Vagina (tissue), 2 donors: Measurements from ENCODE around the gene EDRF1.

ENCODE experiments used
- POLR2A ChIP-seq, 2 donors: fragments of 450-650 bp; IDR thresholded peaks; one replicate each; pipeline ENCODE4 v1.6.1; 2017; ENCODE audit warnings: antibody characterized with exemption in 2 of 2, mild to moderate bottlenecking in 2 of 2, moderate library complexity in 2 of 2
- POLR2AphosphoS5 ChIP-seq, 2 donors: sonication (generic); formaldehyde crosslinking; IDR thresholded peaks; one replicate each; pipeline ENCODE4 v1.9.0; 2017; ENCODE audit warnings: antibody characterized with exemption in 2 of 2, mild to moderate bottlenecking in 2 of 2, low read depth in 1 of 2; ENCODE audit not compliant: insufficient read depth in 1 of 2
- TF ChIP-seq, protein P1 (sequence below), 3 experiments: fragments of 450-650 bp in 2 of 3; fragments of 200-600 bp in 1 of 3; sonication (generic) in 1 of 3; IDR thresholded peaks; one replicate each; pipeline ENCODE4 v1.5.1; 2017 to 2019; ENCODE audit warnings: antibody characterized with exemption in 3 of 3, mild to moderate bottlenecking in 2 of 3, moderate library complexity in 2 of 3

DNA sequence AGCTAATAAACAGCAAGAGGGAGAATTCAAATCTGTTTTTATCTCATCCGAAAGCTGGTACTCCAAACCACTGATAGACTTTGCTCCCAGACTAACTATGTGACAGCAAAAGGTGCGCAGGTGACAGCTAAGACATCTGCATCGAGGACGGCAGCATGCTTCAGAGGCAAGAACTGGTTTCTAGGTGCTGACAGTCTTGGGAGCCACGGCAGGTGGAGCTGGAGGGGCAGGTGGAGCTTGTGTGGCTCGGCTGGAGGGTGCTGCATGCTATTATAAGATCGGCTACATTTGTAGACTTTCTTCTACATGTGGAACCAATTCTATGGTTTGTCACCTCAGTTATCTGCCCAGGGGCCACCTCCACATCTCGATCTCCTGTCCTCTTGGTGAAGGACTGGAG lies 77.9 kb downstream of the EDRF1 start:
- TF ChIP-seq, protein P1, sequence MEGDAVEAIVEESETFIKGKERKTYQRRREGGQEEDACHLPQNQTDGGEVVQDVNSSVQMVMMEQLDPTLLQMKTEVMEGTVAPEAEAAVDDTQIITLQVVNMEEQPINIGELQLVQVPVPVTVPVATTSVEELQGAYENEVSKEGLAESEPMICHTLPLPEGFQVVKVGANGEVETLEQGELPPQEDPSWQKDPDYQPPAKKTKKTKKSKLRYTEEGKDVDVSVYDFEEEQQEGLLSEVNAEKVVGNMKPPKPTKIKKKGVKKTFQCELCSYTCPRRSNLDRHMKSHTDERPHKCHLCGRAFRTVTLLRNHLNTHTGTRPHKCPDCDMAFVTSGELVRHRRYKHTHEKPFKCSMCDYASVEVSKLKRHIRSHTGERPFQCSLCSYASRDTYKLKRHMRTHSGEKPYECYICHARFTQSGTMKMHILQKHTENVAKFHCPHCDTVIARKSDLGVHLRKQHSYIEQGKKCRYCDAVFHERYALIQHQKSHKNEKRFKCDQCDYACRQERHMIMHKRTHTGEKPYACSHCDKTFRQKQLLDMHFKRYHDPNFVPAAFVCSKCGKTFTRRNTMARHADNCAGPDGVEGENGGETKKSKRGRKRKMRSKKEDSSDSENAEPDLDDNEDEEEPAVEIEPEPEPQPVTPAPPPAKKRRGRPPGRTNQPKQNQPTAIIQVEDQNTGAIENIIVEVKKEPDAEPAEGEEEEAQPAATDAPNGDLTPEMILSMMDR (IDR thresholded peaks at IDR 0.05) = no peak
- TF ChIP-seq POLR2AphosphoS5 (IDR thresholded peaks at IDR 0.05; ENCODE audit: insufficient read depth in 1 of 2, low read depth in 1 of 2) (no peak), POLR2A (IDR thresholded peaks at IDR 0.05) (no peak)
